HG02970 (cell line): ENCODE data around the gene ORC6.
"Not testable (repeated sequence)": the region's sequence is repeated elsewhere in the genome, so short reads cannot be mapped to it uniquely, and the experiment has no call there.

Experiments
- ATAC-seq: cut with Tn5 transposase; IDR thresholded peaks from one replicate; pipeline ENCODE4 v1.9.1; 2021; ENCODE audit warnings: mild to moderate bottlenecking, moderate library complexity, moderate number of reproducible peaks; ENCODE audit not compliant: unreplicated experiment, low FRiP score

ORC6 gene, protein sequence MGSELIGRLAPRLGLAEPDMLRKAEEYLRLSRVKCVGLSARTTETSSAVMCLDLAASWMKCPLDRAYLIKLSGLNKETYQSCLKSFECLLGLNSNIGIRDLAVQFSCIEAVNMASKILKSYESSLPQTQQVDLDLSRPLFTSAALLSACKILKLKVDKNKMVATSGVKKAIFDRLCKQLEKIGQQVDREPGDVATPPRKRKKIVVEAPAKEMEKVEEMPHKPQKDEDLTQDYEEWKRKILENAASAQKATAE

DNA sequence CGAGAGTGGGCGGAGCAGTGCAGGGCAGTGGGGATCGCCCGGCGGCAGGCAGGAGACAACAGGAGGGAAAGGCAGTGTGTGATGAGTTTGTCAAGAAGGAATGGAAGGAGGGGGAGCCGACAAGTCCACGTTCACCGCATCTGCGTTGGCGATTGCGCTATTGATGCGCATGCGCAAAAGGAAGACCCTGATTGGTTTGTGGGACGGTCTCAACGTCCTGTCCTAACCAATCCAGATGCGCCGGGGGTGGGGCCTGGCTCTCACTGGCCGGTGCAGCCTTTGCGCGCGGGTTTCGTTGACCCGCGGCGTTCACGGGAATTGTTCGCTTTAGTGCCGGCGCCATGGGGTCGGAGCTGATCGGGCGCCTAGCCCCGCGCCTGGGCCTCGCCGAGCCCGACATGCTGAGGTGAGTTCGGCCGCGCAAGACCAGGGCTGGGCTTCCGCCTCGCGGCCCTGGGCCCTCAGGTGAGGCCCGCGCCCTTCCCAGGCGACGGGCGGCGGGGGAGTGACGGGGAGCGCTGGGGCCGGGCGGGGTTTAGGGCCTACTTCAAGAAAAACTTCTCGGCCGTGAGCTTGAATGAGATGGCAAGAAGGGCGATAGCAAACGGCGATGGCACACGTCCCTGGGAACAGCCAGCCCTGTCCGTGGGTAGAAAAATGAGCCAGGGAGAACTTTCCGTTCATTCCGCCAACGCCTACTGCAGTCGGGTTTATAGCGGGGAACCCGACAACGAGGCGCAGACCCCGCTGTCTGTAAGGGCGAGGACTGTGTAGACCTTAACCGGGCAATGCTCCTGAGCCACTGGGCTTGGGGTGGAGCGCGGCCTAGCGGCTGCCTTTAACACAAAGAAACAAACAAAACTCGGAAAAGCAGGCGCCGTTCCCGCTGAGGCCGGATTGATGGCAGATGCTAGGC is at the start of gene ORC6:
Gene ORC6 (plus strand): TSS at position 295 of the 916 bp plus-strand sequence. CDS start 47 bp downstream, at position 342.
- peak; percentile 83 for ATAC-seq

DNA sequence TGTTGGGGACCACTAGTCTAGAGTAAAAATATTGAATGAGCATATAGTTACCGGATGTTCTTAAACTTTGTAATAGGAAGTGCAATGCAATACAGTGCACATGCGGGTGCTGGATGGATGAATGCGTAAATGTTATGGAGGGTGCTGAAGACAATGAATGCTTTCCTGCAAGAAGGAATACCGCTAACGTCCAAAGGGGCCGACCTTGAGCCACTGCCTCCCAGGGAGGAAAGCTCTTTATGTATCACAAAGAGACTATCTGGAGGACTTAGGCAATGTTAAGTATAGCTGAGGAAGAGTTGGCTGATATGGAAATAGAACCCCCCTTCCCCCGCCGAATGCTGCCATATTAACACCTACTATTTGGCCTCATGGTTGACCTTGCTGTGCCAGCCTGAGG is 40.8 kb upstream of the ORC6 start:
- no peak for ATAC-seq

DNA sequence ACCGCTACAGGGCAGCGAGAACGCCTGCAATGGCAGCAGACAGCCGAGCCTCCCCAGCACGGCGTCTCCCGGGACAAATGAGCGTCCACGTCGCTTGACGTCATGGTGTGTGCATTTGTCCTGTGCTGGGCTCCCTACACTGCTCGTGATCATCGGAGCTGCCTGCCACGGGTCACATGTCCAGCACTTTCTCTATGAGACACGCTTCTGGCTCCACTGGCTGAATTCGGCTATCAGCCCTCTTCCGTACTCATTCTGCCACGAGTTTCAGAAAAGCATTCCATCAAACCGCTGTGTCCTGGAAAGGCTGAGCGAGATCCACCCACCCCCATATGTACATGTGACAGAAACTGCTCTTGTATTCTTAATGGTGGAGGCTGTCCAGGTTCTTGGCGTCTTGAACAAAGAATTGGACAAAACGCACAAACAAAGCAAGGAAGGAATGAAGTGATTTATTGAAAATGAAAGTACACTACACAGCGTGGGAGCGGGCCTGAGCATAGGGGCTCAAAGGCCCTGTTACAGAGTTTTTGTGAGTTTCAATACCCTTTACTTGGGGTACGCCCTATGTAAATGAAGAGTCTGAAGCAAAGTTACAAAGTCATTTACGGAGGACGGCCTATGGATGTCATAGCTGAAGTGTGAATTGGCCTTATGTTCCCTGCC is 39.7 kb upstream of the ORC6 start:
- no peak for ATAC-seq

DNA sequence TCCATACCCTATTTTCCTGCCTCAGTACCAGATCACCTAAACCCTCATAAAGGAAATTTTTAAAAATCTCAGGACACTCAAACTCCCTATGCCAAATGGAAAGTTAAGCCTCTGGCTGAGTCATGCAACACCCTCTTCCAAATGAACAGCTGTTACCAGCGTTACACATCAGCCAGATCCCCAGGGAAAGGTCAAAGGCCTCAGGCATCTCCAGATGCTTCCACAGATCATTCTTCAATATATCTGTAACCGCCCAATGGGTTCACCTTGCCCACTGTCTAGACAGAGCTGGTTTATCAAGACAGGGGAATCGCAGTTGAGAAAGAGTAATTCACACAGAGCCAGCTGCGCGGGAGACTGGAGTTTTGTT is 39.2 kb upstream of the ORC6 start:
- ATAC-seq: no peak

DNA sequence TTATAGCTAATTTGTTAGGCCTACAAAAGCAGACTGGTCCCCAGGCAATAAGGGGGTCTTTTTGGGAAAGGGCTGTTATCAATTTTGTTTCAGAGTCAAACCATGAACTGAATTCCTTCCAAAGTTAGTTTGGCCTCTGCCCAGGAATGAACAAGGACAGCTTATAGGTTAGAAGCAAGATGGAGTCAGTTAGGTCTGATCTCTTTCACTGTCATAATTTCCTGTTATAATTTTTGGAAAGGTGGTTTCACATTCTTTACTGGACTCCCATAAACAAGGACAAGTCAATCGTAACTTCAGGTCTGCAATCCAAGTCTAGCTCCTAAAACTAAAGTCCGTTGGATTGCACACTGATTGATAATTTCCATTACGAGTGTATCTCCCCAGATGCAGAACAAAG is 38.2 kb upstream of the ORC6 start:
- no peak for ATAC-seq

DNA sequence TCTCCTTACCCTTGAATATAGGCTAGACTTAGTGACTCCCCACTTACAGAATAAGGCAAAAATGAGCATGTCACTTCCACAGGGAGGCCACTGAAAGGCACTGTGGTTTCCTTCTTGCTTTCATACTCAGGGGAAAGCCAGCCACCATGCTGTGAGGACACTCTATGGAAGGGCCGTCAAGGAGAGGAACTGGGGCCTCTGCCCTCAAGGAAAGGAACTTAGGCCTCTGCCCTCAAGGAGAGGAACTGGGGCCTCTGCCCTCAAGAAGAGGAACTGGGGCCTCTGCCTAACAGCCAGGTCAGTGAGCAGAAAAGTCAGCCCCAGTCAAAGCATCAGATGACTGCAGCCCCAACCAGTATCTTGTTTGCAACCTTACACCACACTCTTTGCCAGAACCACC is 30.5 kb upstream of the ORC6 start:
- no peak for ATAC-seq

DNA sequence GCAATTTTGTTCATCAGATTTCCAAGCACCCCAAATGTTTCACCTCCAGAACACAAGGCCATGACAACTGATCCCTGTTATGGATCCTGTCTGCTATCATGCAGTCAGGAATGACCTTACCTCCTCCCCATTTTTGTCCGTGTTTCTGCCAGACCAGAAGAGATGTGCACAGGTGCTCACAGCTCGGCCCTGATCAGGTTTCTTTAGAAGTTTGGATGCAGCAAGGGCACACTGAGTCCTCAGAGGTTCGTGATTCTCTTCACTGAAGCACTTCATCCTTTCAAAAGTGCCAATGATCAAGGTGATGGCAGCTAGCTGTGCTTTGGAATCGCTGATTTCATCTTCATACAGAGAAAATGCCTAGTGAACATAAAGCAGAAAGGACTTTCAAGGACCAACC is 27.3 kb upstream of the ORC6 start:
- ATAC-seq: no peak

DNA sequence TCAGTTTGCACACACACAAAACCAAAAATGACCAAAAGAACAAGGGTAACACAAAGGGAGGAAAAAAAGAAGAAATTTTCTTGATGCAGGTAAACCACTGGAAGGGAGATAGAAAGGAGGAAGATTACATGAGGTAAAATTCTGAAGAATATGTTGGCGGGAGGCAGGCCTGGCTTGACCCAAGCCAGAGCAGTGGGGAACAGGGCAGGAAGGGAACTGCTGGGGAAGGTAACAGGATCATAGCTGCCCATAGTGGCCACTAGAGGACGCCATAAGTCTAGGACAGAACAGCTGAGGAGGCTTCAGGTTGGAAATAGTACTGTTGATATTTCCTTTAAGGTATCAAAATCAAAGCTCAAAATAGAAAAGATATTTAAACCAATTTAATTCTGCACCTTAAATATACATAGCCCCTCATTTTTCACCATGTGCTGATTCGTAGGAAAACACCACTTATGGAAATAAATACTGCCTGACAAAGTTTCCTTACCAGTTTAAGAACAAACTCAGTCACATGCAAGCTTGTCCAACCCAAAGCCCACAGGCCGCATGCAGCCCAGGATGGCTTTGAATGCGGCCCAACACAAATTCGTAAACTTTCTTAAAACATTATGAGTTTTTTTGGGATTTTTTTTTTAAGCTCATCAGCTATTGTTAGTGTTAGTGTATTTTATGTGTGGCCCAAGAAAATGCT is 16.0 kb upstream of the ORC6 start:
- no peak for ATAC-seq

DNA sequence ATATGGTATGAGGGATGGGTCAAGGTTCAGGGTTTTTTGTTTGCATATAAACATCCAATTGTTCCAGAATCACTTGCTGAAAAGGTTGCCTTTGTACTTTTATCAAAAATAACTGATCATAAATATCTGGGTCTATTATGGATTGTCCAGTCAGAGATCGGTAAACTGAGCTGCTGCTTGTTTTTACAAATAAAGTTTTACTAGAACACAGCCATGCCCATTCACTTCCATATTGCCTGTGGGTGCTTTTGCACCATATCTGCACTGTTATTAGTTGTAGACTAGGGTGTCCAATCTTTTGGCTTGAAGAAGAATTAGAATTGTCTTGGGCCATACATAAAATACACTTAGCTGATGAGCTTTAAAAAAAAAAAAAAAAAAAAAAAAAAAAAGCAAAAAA is 11.5 kb upstream of the ORC6 start:
- ATAC-seq: not testable (repeated sequence)

DNA sequence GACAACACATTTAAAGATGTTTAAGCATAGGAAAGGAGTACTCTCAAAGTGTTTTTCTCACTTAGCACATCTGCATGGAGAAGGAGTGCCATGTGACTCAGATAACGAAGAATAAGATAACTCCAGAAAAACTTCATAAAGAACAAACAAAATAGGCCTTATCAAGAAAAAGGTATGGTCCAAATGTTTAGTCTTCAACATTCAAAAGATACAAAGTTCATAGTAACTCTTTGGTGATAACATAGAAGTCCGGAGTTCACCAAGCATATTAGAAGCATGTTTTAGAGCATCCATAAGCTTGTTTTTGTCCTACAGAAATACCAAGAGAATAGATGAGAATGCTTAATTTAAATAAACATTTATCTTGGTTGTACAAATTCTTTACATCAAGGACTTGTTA is 7.6 kb upstream of the ORC6 start:
- ATAC-seq: not testable (repeated sequence)

DNA sequence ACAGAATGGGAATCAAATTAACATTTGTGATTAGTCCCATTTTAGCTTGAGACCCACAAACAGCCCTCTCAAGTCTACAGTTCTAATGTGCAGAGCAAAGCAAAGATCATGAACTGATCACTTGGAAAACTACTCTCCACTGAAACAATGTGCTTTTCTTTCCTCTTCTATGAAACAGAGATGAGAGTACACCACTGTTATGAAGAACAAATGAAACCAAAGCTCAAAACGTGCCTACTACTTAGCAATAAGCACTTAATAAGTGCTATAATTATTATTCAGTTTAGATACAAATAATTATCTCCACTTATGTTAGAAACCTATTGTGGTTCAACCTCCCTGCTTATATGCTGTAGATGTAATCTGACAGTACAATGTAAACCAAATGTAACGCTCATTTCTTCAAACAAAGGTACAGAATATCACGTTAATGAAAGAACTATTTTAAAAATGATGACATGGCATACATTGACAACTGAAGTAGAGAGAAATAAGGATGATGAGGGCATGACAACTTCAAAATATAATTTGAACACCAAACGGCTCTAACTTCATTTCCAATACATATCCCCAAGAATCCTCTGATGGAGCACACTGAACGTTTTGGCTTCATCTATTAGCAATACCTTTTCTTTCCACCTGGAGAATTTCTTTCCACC is 2.5 kb upstream of the ORC6 start:
- no peak for ATAC-seq

DNA sequence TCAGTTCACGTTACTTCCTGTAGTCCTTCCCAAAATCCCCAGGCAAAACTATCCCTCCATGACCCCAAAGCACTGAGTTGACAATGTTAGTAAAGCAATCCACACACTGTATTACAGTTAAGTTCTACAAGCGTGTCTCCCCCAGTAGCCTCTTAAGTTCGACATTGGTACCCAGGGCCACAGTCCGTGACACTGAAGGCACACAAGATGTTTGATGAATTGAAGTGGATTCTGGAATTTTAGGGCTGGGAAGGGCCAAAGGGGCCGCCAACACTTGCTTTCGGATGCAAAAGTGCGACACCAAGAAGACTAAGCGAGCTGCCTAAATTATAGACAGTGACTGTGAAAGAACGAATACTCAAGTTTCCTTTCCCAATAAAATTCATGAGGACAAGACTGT is 2.0 kb upstream of the ORC6 start:
- ATAC-seq: no peak

DNA sequence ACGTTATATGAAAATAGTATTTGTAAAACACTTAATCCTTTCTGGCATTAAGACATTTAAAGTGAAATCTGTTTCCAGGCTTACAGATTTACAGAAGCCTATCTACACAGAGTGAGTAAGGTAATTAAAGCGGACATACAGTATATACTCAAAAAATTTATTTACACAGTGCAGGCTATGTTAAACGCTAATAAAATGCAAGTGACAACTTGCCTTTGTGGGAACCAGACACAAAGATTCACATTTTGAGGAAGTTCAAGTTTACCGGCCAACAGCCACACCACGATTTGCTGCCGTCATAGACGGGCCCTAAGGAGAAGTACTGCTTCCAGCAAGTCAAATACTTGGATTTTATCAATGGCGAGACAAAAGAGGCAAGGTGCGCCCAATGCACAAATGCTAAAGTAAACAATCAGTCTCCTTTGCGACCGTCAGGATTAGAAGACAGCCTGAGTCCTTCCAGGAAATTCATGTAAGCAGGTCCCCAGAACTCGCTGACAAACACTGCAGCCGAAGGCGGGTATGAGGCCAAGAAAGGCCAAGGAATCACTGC is 1.3 kb upstream of the ORC6 start:
- ATAC-seq: no peak

DNA sequence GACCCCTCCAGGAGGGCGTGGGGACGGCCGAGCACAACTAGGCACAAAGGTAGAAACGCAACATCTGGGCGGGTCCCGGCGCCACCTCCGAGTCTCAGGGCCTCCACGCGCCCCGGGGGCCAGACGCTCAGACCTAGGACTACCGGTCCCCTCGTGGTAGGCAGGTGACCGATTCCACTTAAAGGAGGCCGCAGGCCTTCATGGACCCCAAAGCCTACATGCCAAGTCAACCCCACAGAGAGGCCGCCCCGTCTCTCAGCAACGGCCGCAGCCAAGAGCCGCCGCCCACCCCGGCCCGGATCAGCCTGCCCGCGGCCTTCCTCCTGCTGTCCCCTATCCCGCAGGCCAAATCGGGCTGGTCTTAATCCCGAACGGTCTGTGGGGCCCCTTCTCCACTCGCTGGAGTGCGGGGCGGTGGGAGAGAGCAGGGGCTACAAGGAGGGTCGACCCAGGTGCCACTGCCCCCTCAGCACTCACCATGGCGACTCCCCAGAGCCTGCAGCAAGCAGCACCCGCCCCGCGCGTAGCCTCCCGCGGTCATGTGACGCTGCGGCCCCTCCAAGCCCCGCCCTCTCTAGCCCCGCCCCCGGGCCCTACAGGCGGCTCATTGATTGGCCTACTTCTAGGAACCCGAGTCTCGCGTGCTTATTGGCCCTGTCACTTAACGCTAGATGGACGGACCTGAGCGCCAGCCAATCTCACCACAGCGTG is 650 bp upstream of the ORC6 start, which contains the start of gene VPS35:
Gene VPS35 (minus strand): TSS at position 525 of the 711 bp plus-strand sequence. CDS start 45 bp downstream, at position 480.
- peak; percentile 80 for ATAC-seq

DNA sequence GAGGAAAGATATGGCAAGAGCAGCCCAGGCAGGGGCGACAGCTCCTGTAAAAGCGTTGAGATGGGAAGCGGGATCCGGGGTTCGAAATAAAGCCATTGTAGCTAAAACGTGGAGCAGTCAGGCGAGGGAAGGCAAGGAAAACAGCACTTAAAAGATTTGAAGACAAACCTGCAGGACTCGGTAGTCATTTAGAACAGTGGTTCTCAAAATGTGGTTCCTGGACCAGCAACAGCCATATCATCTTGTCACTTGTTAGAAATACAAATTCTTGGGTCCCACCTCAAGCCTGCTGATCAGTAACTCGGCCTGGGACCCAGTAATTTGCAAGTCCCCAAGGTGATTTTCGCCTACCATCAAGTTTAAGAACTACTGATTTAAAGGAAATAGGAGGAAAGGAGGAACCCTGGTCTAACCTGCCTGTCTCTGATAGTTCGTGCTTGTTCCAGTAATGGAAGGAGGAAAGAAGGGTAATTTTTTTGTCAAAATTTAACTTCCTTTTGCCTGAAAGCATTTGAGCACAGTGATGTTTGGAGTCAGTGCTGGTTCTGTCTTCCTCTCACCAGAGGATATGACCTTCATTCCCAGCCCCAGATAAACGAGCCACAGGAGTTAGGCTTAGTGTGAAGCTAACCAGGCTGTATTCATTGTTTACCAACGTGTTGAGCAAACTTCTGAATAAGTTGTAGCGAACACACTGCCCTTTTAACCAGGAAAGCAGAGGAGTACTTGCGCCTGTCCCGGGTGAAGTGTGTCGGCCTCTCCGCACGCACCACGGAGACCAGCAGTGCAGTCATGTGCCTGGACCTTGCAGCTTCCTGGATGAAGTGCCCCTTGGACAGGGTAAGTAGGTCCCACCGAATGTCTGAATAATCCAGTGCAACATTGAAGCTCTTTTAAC is 1.1 kb downstream of the ORC6 start:
- no peak for ATAC-seq

DNA sequence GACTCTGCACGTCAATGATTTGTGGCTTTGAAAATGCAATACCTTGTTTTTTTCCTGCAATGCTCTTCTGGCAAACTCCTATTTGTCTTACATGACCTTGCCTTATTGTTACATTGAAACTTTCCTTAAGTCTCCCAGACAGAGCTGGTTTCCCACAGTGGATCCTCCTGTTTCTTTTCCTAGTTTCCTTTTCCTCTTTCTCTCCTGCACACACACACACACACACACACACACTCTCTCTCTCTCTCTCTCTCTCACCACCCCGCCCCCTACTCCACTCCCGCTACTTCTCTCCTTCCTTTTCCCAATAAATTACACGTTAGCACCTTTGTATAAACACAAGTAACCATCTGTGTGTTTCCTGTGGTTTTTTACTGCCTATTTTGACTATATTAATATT is 2.3 kb downstream of the ORC6 start:
- ATAC-seq: no peak

DNA sequence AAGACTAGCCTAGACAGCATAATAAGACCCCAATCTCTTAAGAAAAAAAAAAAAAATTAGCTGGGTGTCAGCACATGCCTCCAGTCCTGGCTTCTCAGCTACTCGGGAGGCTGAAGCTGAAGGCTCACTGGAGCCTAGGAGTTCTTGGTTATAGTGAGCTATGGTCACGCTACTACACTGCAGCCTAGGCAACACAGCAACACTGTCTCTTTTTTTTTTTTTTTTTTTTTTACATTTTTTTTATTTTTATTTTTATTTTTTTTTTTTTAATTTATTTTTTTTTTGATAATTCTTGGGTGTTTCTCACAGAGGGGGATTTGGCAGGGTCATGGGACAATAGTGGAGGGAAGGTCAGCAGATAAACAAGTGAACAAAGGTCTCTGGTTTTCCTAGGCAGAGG is 4.1 kb downstream of the ORC6 start:
- ATAC-seq: no peak

DNA sequence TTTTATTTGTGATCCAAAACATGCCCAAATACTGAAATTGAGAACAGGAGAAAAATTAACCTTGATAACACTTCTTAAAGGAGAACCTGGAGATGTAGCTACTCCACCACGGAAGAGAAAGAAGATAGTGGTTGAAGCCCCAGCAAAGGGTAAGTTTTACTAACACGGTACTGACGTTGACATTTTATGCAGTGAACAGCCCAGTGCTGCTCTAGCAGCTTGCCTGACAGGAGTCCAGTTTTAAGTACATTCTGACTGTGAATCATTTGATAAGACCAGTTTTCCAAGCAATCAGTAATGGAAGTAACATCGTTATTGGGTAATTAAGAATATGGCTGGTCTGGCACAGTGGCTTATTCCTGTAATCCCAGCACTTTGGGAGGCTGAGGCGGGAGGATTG is 6.5 kb downstream of the ORC6 start:
- no peak for ATAC-seq
